Suprapubic skin (tissue), 4 donors: ENCODE results near the gene CAMK2A. TPM values are rescaled to one million over a fixed set of nuclear protein-coding genes. Genes with fewer than 3 reads are reported as not detected.

Experiments used
- DNase-seq, 2 donors: peaks; one replicate each; pipeline ENCODE4 v3.0.0-alpha.2; 2019; ENCODE audit warnings: low spot score in 2 of 2
- H3K27ac ChIP-seq: fragments of 200-600 bp; sonication (generic); one replicate; pipeline ENCODE4 v1.5.1; 2019
- H3K27me3 ChIP-seq: fragments of 200-600 bp; sonication (generic); one replicate; pipeline ENCODE4 v1.5.1; 2019
- H3K36me3 ChIP-seq: fragments of 200-600 bp; sonication (generic); one replicate; pipeline ENCODE4 v1.5.1; 2019
- H3K4me1 ChIP-seq: fragments of 200-600 bp; sonication (generic); one replicate; pipeline ENCODE4 v1.5.1; 2019
- H3K4me3 ChIP-seq: fragments of 200-600 bp; sonication (generic); one replicate; pipeline ENCODE4 v1.5.1; 2019; ENCODE audit warnings: mild to moderate bottlenecking
- H3K9me3 ChIP-seq: fragments of 200-600 bp; sonication (generic); one replicate; pipeline ENCODE4 v1.5.1; 2019
- EP300 ChIP-seq: sonication (generic); formaldehyde crosslinking; IDR thresholded peaks from one replicate; pipeline ENCODE4 v1.6.1; 2017; ENCODE audit warnings: antibody characterized with exemption
- POLR2A ChIP-seq, 2 donors: fragments of 450-650 bp; IDR thresholded peaks; one replicate each; pipeline ENCODE4 v1.6.1; 2017; ENCODE audit warnings: antibody characterized with exemption in 2 of 2, mild to moderate bottlenecking in 2 of 2, moderate library complexity in 2 of 2
- POLR2AphosphoS5 ChIP-seq, 3 donors: sonication (generic); formaldehyde crosslinking; IDR thresholded peaks; one replicate each; pipeline ENCODE4 v1.6.1; 2017; ENCODE audit warnings: antibody characterized with exemption in 3 of 3
- whole genome bisulfite sequencing: methylation state at CpG from one replicate; pipeline ENCODE4 v1.1.5; 2018; 5-methylcytosine and 5-hydroxymethylcytosine counted together
- total RNA-seq, 4 donors: library from RNA; depleted of rRNA; stranded (reverse); fragments of >200 nt; gene quantifications; one replicate each; pipeline ENCODE4 v1.1.0, GENCODE V29; 2016
- TF ChIP-seq, protein P1 (sequence below), 2 donors: fragments of 200-600 bp in 1 of 2; fragments of 450-650 bp in 1 of 2; sonication (generic) in 1 of 2; IDR thresholded peaks; one replicate each; pipeline ENCODE4 v1.5.1; 2016 to 2019; ENCODE audit warnings: antibody characterized with exemption in 2 of 2, mild to moderate bottlenecking in 1 of 2, moderate library complexity in 1 of 2

Gene CAMK2A
- total RNA-seq, 4 donors from 2014 or later: 0.26 to 0.64 TPM; not detected in 2

DNA sequence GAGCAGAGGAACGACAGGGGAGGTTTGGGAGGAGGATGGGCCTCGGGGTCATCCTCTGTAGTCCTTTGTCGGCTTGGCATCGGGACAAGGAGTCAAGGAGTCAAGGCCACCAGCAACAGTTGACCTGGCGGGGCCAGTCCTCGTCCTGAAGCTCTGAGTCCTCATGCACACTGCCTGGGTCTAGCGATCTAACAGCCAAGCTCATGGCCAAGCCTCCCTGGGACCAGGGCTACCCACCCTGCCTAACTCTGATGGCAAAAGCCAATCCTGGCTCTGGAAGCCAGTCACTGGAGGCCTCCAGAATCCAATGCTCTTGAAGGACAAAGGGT, 49.8 kb downstream of the CAMK2A start:
- no peak for DNase-seq
- no peak overlapping the region for H3K27ac ChIP-seq
- H3K4me1 ChIP-seq: peaks cover under 1% of the 10 kb centered on the region
- H3K9me3 ChIP-seq: no peaks in the 10 kb centered on the region
- H3K27me3 ChIP-seq: no peaks in the 10 kb centered on the region
- no peaks in the 10 kb centered on the region for H3K36me3 ChIP-seq
- 95% methylated on average over 7 of the region's 7 CpGs for WGBS
- TF ChIP-seq POLR2A (IDR thresholded peaks at IDR 0.05): no peak
- no peak for TF ChIP-seq EP300
- TF ChIP-seq POLR2AphosphoS5 (IDR thresholded peaks at IDR 0.05): no peak
- TF ChIP-seq, protein P1, sequence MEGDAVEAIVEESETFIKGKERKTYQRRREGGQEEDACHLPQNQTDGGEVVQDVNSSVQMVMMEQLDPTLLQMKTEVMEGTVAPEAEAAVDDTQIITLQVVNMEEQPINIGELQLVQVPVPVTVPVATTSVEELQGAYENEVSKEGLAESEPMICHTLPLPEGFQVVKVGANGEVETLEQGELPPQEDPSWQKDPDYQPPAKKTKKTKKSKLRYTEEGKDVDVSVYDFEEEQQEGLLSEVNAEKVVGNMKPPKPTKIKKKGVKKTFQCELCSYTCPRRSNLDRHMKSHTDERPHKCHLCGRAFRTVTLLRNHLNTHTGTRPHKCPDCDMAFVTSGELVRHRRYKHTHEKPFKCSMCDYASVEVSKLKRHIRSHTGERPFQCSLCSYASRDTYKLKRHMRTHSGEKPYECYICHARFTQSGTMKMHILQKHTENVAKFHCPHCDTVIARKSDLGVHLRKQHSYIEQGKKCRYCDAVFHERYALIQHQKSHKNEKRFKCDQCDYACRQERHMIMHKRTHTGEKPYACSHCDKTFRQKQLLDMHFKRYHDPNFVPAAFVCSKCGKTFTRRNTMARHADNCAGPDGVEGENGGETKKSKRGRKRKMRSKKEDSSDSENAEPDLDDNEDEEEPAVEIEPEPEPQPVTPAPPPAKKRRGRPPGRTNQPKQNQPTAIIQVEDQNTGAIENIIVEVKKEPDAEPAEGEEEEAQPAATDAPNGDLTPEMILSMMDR (IDR thresholded peaks at IDR 0.05): no peak
- H3K4me3 ChIP-seq: no peak overlapping the region

DNA sequence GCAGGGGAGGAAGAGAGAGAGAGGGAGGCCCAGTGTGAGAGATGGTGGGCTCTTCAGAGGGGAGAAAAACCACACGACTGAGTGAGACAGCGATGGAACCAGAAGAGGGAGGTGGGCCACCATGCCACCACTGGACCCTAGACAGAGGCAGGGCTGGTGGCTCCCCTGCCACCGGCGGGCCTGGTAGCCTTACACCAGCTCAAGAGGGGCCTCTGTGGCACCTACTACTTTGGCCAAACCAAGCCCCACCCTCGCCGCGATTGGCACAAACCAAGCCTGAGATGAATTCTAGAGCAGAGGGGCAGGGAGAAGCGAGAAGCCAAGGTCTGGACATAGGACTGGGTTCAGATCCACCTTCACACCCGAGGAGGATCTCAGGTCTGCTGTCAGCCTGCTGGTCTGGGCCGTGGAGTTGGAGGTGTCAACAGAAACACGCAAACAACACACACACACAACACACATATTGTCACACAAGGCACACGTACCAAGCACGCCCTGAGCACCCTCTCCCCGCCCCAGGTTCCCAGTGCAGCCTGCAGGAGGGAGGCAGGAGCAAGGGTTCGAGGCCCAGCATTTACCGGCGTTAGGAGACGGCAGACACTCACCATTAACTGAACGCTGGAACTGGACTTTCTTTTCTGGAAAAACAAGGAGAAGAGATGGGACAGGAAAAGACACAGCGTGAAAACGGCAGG, 50.3 kb downstream of the CAMK2A start:
- TF ChIP-seq, protein P1 (IDR thresholded peaks at IDR 0.05): no peak
- no peak for TF ChIP-seq POLR2AphosphoS5 (IDR thresholded peaks at IDR 0.05)
- TF ChIP-seq EP300: no peak
- TF ChIP-seq POLR2A (IDR thresholded peaks at IDR 0.05): no peak
- H3K27me3 ChIP-seq: no peaks in the 10 kb centered on the region
- H3K4me1 ChIP-seq: no peaks in the 10 kb centered on the region
- H3K27ac ChIP-seq: no peak overlapping the region
- 90% methylated on average over 21 of the region's 21 CpGs for WGBS
- DNase-seq: no peak
- H3K36me3 ChIP-seq: no peaks in the 10 kb centered on the region
- H3K4me3 ChIP-seq: no peak overlapping the region
- no peaks in the 10 kb centered on the region for H3K9me3 ChIP-seq

DNA sequence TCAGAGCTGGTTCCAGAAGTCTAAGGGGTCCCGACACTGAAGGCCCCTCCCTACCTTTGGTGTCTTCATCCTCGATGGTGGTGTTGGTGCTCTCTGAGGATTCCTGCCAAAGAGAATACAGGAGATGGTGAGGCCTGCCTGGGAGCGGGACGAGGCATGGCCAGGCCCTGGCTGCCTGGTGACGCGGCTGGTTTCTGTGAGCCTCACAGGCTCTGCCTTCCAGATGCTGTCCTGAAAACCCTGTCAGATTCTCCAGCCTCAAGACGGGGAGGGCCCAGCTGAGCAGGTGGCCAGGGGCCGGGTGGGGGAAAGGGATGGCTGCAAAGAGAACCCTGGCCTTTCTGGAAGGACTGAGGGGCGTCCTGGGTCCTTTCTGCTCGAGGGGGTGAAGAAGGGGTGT, 50.9 kb downstream of the CAMK2A start:
- no peak for DNase-seq
- TF ChIP-seq POLR2AphosphoS5 (IDR thresholded peaks at IDR 0.05): no peak
- TF ChIP-seq POLR2A (IDR thresholded peaks at IDR 0.05): no peak
- TF ChIP-seq, protein P1 (IDR thresholded peaks at IDR 0.05): no peak
- TF ChIP-seq EP300: no peak
- 76% methylated on average over 8 of the region's 10 CpGs for WGBS
- Histone ChIP-seq H3K36me3 (no peaks in the 10 kb centered on the region), H3K4me3 (no peak overlapping the region), H3K9me3 (no peaks in the 10 kb centered on the region), H3K27me3 (no peaks in the 10 kb centered on the region), H3K4me1 (no peaks in the 10 kb centered on the region), H3K27ac (no peak overlapping the region)

DNA sequence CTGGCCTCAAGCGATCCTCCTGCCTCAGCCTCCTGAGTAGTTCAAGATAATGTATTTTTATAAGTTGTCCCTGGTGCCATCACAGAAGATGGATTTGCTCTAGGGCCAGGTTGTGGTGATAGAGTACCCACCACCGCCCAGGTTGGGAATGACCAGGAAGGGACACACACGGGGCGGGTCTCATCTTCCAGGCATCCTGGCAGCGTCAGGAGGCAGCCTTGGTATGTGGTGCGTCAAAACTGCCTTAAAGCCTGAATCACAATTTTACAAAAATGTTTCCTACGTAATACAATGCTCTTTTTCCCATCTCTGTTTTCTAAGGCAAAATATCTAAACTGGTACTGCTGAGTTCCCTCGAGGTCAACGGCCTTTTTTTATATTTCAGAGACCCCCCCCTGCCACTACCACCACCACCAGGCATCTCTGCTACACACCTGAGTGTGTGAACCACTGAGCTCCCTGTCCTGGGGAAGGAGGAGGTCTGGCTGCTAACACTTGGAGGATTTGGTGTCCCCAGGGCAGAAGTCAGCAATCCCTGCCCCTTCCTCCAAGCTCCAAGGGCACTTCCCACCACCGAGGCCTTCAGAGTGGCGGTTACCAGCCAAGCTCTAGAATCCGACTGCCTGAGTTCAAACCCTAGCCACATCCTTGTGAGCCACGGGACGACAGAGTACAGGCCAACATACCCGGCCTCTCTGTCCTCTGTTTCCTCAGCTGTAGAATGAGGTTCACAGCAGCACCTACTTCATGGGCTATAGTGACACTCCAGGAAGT, 52.4 kb downstream of the CAMK2A start:
- Histone ChIP-seq H3K36me3 (no peaks in the 10 kb centered on the region), H3K27me3 (no peaks in the 10 kb centered on the region), H3K4me3 (no peak overlapping the region), H3K9me3 (no peaks in the 10 kb centered on the region), H3K4me1 (no peaks in the 10 kb centered on the region), H3K27ac (no peak overlapping the region)
- TF ChIP-seq EP300 (no peak), POLR2A (IDR thresholded peaks at IDR 0.05) (no peak), POLR2AphosphoS5 (IDR thresholded peaks at IDR 0.05) (no peak)
- TF ChIP-seq, protein P1 (IDR thresholded peaks at IDR 0.05): no peak
- WGBS: 90% methylated on average over 14 of the region's 15 CpGs
- no peak for DNase-seq

DNA sequence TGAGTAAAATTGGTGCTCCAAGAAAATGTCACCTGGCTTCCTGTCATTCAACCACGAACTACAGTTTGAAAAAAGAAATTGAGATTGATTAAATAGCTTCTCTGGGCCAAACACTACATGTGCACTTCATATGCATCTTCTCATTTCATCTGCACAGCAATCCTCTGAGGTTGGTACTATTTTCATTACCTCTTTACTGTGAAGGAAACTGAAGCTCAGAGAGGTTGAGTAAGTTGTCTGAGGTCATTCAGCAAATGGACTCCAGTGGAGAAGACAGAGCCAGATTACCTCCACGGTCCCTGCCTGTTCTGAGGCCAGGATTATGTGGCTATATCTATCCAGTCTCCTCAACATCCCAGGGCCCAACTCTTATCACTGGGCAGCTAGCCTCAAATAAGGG, 53.3 kb downstream of the CAMK2A start:
- H3K27me3 ChIP-seq: no peaks in the 10 kb centered on the region
- no peak overlapping the region for H3K27ac ChIP-seq
- WGBS: 84% methylated on average over 2 of the region's 2 CpGs
- H3K4me1 ChIP-seq: no peaks in the 10 kb centered on the region
- no peaks in the 10 kb centered on the region for H3K36me3 ChIP-seq
- H3K9me3 ChIP-seq: no peaks in the 10 kb centered on the region
- TF ChIP-seq EP300: no peak
- TF ChIP-seq, protein P1 (IDR thresholded peaks at IDR 0.05): no peak
- no peak for TF ChIP-seq POLR2A (IDR thresholded peaks at IDR 0.05)
- TF ChIP-seq POLR2AphosphoS5 (IDR thresholded peaks at IDR 0.05): no peak
- DNase-seq: no peak
- H3K4me3 ChIP-seq: no peak overlapping the region
